ENCODE results near the gene TMEM145.

DNA sequence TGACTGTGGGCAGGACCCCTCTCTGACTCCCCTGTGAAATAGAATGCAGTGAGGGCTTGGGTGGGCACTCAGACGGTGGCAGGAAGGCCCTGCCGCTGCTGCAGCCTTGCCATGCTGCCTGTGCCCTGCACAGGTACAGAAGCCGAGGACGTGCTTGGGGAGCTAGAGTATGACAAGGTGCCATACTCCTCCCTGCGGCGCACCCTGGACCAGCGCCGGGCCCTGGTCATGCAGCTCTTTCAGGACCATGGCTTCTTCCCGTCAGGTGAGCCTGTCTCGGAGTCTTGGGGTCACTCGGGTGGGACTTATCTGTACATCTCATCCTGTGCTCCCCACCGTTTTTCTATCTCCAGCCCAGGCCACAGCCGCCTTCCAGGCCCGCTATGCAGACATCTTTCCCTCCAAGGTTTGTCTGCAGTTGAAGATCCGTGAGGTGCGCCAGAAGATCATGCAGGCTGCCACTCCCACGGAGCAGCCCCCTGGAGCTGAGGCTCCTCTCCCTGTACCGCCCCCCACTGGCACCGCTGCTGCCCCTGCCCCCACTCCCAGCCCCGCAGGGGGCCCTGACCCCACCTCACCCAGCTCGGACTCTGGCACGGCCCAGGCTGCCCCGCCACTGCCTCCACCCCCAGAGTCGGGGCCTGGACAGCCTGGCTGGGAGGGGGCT, 18.5 kb upstream of the TMEM145 start:
- TF ChIP-seq CTCF (optimal IDR thresholded peaks at IDR 0.05 in 1 of 3, IDR thresholded peaks at IDR 0.05 in 1 of 3, conservative IDR thresholded peaks at IDR 0.05 in 1 of 3; ENCODE audit: extremely low read depth in 1 of 3, insufficient read depth in 2 of 3, low read length in 3 of 3), result no peak
- no peak for TF ChIP-seq EZH2 (IDR thresholded peaks at IDR 0.05; ENCODE audit: low read length)

Measured in keratinocyte (primary cell).